Stimulated activated CD4-positive, alpha-beta T cell treated with anti-CD3 and anti-CD28 coated beads, Interleukin-1b, Interleukin-23, amount 100 ng/mL, for 48 hours (primary cell): ENCODE results near the gene PRKN.

Experiments used
- DNase-seq: peaks from one replicate; pipeline ENCODE4 v3.0.0-alpha.2; 2020

PRKN gene

GRCh38 chr6:162014069-162014811 lies 713.3 kb downstream of the PRKN start:
- DNase-seq = no peak

- no peak for DNase-seq
These were observed 722.2 kb downstream of the PRKN start for GRCh38 chr6:162005372-162005771.

DNA sequence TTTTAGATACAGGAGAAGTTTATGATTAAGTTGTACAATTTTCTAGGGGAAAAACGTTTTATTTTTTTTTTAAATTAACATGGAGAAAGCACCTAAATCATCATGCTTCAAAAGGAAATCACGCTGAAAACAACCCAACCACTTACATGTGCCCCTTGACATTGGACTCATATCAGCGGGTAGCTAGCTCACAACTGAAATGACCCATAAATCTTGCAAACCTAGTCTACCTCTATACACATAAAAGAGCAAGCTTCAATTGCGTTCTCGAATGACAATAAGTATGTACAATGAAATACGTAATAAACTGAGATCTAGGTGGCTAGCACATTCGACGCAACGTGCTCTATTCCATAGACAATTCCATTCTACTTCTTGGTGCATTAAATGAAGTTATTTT lies 730.8 kb downstream of the PRKN start:
- DNase-seq = no peak

GRCh38 chr6:161985876-161986423 lies 741.6 kb downstream of the PRKN start:
- DNase-seq = no peak

- no peak for DNase-seq
These were observed 742.9 kb downstream of the PRKN start for GRCh38 chr6:161984713-161985112.

- DNase-seq = no peak
These were observed 751.0 kb downstream of the PRKN start for GRCh38 chr6:161976553-161976952.

GRCh38 chr6:161973064-161973463 lies 754.5 kb downstream of the PRKN start:
- DNase-seq = no peak

GRCh38 chr6:161971043-161971442 lies 756.5 kb downstream of the PRKN start:
- DNase-seq = no peak

DNA sequence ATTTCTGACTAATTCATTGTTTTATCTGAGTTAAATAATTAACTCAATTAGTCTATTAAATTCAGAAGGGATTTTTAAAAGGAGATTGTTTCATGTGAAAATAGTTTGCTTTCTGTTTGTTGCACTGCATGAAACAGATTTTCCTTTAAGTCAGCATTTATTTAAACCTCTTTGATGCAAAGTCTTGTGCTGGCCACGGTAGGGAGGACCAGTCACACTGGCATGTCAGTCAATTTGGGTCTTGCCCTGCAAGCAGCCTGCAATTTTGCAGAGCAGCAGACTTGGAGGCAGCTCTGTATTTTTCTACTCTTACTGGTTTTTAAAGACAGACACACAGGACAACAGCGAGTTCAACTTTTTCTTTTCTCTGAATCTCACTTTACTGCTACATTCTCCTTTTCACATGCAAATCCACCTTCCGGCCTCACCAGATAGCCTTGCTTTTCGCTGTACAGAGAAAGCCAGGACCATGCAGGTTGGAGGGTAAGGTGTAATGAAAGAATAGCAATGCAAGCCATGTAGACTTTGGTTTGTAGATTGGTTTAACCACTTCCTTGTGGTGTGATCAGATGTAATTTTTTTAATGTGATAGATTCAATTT lies 763.8 kb downstream of the PRKN start:
- DNase-seq = no peak

- no peak for DNase-seq
These were observed 764.4 kb downstream of the PRKN start for GRCh38 chr6:161963181-161963580.

GRCh38 chr6:161961796-161962195 lies 765.8 kb downstream of the PRKN start:
- DNase-seq = no peak

GRCh38 chr6:161961046-161961445 lies 766.5 kb downstream of the PRKN start:
- DNase-seq = no peak

- DNase-seq = no peak
These were observed 768.5 kb downstream of the PRKN start for GRCh38 chr6:161959072-161959471.

DNA sequence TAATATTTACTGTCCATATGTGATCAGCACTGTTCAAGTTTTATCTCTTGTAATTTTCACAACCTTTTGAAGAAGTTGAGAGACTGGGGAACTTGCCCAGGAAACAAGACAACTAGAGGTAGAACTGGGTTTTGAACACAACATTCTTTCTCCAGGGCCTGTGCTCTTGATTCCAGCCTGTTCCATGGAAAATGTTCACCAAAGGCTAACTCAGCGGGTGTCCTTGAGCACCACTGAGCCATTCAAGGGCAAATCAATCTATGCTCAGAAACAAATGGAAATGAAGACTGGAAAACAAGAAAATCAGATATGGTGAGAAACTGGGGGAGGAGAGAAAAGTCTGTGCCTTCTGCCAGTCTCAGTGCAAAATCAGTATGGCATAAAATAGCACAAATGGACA lies 771.5 kb downstream of the PRKN start:
- DNase-seq = no peak

DNA sequence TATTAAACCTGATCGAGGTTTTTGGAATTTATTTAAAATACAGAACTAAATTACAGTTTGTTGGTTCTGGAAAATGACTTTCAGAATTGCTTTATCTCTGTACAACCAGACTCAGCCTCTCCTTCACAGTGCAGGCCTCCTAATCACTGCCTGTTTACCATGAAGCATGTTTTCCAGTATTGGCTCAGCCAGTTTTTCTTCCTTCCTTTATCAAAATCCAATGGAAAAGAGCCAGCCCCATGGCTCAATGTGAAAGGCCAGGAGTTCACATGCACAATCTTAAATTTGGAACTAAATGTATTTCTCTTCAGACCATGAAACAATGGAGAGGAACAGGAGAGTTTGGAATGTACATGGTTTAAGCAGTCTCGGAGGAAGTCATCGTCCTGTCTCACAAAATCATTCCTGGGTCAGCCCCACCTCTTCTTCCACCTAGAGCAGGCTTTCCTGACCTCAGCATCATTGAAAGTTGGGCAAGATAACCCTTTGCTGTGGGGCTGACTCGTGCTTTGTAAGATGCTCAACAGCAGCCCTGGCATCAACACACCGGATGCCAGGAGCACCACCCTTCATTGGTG lies 772.8 kb downstream of the PRKN start:
- DNase-seq = no peak

- DNase-seq = no peak
These were observed 773.5 kb downstream of the PRKN start for GRCh38 chr6:161954077-161954476.

- no peak for DNase-seq
These were observed 776.4 kb downstream of the PRKN start for GRCh38 chr6:161951126-161951525.

- no peak for DNase-seq
These were observed 778.0 kb downstream of the PRKN start for GRCh38 chr6:161949531-161949930.

DNA sequence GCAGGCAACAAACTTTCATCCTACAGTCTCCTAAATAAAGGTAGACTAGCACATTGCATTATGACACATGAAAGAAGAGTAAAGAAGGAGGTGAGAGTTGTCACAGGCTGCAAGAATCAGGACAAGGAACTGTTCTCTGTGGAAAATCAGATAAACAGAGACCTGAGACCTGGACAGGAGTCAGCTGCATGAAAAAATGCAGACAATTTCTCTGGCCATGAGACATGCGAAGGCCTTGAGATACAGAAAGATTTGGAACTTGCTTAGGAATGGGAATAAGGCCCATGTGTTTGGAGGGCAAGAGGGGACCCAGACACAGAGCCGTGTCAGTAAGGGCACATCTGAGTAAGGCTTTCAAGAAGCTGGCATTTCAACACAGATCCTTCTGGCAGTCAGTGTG lies 779.1 kb downstream of the PRKN start:
- no peak for DNase-seq

DNA sequence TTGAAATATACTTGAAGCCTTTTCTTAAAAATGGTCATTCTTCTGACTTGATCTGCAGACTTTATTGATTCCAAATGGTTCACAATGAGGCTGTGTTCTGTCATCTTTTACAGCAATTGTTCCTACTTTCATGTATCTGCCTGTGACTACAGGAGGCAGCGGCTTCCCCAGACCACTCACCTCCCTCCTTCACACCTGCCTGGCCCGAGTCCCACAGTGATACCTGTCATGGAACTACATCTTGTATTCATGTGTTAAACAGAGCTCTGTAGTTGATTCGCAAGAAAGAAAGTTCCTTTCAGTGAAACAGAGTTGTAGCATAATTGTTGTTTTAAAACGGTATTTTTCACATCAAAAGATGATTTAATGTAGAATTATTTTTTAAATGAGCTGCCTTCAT lies 780.2 kb downstream of the PRKN start:
- DNase-seq = no peak

- no peak for DNase-seq
These were observed 781.1 kb downstream of the PRKN start for GRCh38 chr6:161946461-161946860.

GRCh38 chr6:161943561-161943960 lies 784.0 kb downstream of the PRKN start:
- no peak for DNase-seq

- DNase-seq = no peak
These were observed 786.0 kb downstream of the PRKN start for GRCh38 chr6:161941565-161941964.

DNA sequence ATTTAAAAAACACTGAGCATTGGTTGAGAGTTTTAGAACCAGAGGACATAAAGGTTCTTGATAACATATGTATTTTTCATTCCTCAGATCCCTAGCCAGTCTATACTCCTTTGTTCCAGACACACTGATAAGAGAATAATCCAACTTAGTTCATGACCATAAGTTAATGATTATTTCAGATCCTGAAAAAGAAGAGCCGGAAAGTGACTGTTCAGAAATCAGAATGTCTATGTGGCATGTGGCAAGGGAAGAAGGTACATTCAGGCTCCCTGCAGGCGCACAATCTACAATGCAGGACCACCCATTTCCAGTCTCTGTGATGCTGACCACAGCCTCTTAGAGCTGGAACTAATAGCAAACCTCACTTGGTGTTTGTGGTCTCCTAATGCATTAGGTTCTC lies 787.0 kb downstream of the PRKN start:
- no peak for DNase-seq
